Mesodermal cell (in vitro differentiated cells): ENCODE measurements around the gene JAKMIP3. TPM values are rescaled to one million over a fixed set of nuclear protein-coding genes. Genes with fewer than 3 reads are reported as not detected.

Experiments used
- H3K27ac ChIP-seq: 2 replicates; pipeline ENCODE4 v1.7.0; 2013; ENCODE audit warnings: mild to moderate bottlenecking, low read depth, low read length, moderate library complexity; ENCODE audit not compliant: severe bottlenecking
- H3K36me3 ChIP-seq: 2 replicates; pipeline ENCODE4 v1.7.1; 2013; ENCODE audit warnings: mild to moderate bottlenecking, low read length, moderate library complexity; ENCODE audit not compliant: control insufficient read depth, insufficient read depth
- H3K4me1 ChIP-seq: one replicate; pipeline ENCODE4 v1.7.1; 2013; ENCODE audit warnings: mild to moderate bottlenecking, low read length; ENCODE audit not compliant: insufficient read depth, control insufficient read depth, poor library complexity, severe bottlenecking
- H3K4me3 ChIP-seq: 2 replicates; pipeline ENCODE4 v1.7.0; 2013; ENCODE audit warnings: low read length, control low read depth, mild to moderate bottlenecking; ENCODE audit not compliant: insufficient read depth, poor library complexity, severe bottlenecking; ENCODE audit errors: extremely low read depth
- H3K9me3 ChIP-seq: 2 replicates; pipeline ENCODE4 v1.7.1; 2013; ENCODE audit warnings: mild to moderate bottlenecking, low read length, moderate library complexity; ENCODE audit not compliant: control insufficient read depth
- WGBS, 2 experiments: methylation state at CpG; one replicate each; pipeline ENCODE4 v1.1.5; 2013; ENCODE audit warnings: missing lambda C conversion rate in 2 of 2; ENCODE audit not compliant: insufficient coverage in 2 of 2; 5-methylcytosine and 5-hydroxymethylcytosine counted together
- polyA plus RNA-seq, 2 experiments: library from polyadenylated mRNA; stranded (reverse); fragments of 50-300 nt; gene quantifications; one replicate each; pipeline ENCODE4 v1.2.3, GENCODE V29; 2013

The JAKMIP3 gene
- 0.11 TPM for polyA plus RNA-seq (2013, experiment 1 of 2)
- 0.15 TPM for polyA plus RNA-seq (2013, experiment 2 of 2)

- Histone ChIP-seq H3K4me1 (peaks cover 10% of the 10 kb centered on the region), H3K4me3 (no peak within 1 kb of the TSS), H3K36me3 (no peaks in the 10 kb centered on the region), H3K27ac (peak within 1 kb of the TSS; percentile 51), H3K9me3 (no peaks in the 10 kb centered on the region)
- 27 to 28% methylated on average over 25 to 30 of the region's 35 CpGs for WGBS, 2 experiments
These were observed at the start of gene JAKMIP3 for GRCh38 chr10:132065491-132066105. Gene JAKMIP3, plus strand, starts transcription at chr10:132065946. Its CDS starts 38,863 bp downstream, at chr10:132104809.

- 80 to 89% methylated on average over 1 to 2 of the region's 6 CpGs for WGBS, 2 experiments
- Histone ChIP-seq H3K4me1 (no peaks in the 10 kb centered on the region), H3K36me3 (no peaks in the 10 kb centered on the region), H3K27ac (no peak overlapping the region), H3K4me3 (no peak overlapping the region), H3K9me3 (no peaks in the 10 kb centered on the region)
These were observed 49.2 kb upstream of the JAKMIP3 start for GRCh38 chr10:132016514-132016913.

GRCh38 chr10:132018446-132018845 lies 47.3 kb upstream of the JAKMIP3 start:
- H3K4me1 ChIP-seq = no peaks in the 10 kb centered on the region
- no peak overlapping the region for H3K4me3 ChIP-seq
- H3K27ac ChIP-seq = no peak overlapping the region
- H3K9me3 ChIP-seq = no peaks in the 10 kb centered on the region
- 78 to 100% methylated on average over 2 to 4 of the region's 5 CpGs for WGBS, 2 experiments
- H3K36me3 ChIP-seq = no peaks in the 10 kb centered on the region

GRCh38 chr10:132019366-132019765 lies 46.4 kb upstream of the JAKMIP3 start:
- no peaks in the 10 kb centered on the region for H3K36me3 ChIP-seq
- 91 to 92% methylated on average over 4 to 7 of the region's 7 CpGs for WGBS, 2 experiments
- H3K27ac ChIP-seq = no peak overlapping the region
- no peaks in the 10 kb centered on the region for H3K4me1 ChIP-seq
- no peak overlapping the region for H3K4me3 ChIP-seq
- no peaks in the 10 kb centered on the region for H3K9me3 ChIP-seq

GRCh38 chr10:132020456-132020855 lies 45.3 kb upstream of the JAKMIP3 start:
- H3K9me3 ChIP-seq = no peaks in the 10 kb centered on the region
- no peaks in the 10 kb centered on the region for H3K4me1 ChIP-seq
- H3K4me3 ChIP-seq = no peak overlapping the region
- H3K27ac ChIP-seq = no peak overlapping the region
- no peaks in the 10 kb centered on the region for H3K36me3 ChIP-seq
- WGBS, 2 experiments = 68 to 82% methylated on average over 13 of the region's 13 CpGs

GRCh38 chr10:132021046-132021445 lies 44.7 kb upstream of the JAKMIP3 start:
- no peaks in the 10 kb centered on the region for H3K9me3 ChIP-seq
- WGBS, 2 experiments = 91 to 92% methylated on average over 24 of the region's 24 CpGs
- no peak overlapping the region for H3K4me3 ChIP-seq
- H3K36me3 ChIP-seq = no peaks in the 10 kb centered on the region
- no peaks in the 10 kb centered on the region for H3K4me1 ChIP-seq
- H3K27ac ChIP-seq = no peak overlapping the region

- Histone ChIP-seq H3K27ac (no peak overlapping the region), H3K36me3 (no peaks in the 10 kb centered on the region), H3K9me3 (no peaks in the 10 kb centered on the region), H3K4me1 (no peaks in the 10 kb centered on the region), H3K4me3 (no peak overlapping the region)
- 83% methylated on average over 15 of the region's 16 CpGs for WGBS, 2 experiments
These were observed 44.1 kb upstream of the JAKMIP3 start for GRCh38 chr10:132021504-132022143.

GRCh38 chr10:132022241-132022640 lies 43.5 kb upstream of the JAKMIP3 start:
- no peak overlapping the region for H3K27ac ChIP-seq
- no peaks in the 10 kb centered on the region for H3K4me1 ChIP-seq
- no peak overlapping the region for H3K4me3 ChIP-seq
- no peaks in the 10 kb centered on the region for H3K9me3 ChIP-seq
- 93 to 94% methylated on average over 17 to 18 of the region's 18 CpGs for WGBS, 2 experiments
- H3K36me3 ChIP-seq = no peaks in the 10 kb centered on the region

- H3K9me3 ChIP-seq = no peaks in the 10 kb centered on the region
- H3K36me3 ChIP-seq = no peaks in the 10 kb centered on the region
- 36 to 38% methylated on average over 31 to 34 of the region's 36 CpGs for WGBS, 2 experiments
- H3K27ac ChIP-seq = no peak overlapping the region
- no peaks in the 10 kb centered on the region for H3K4me1 ChIP-seq
- no peak overlapping the region for H3K4me3 ChIP-seq
These were observed 42.5 kb upstream of the JAKMIP3 start for GRCh38 chr10:132023092-132023811.

GRCh38 chr10:132027423-132027983 lies 38.2 kb upstream of the JAKMIP3 start:
- H3K36me3 ChIP-seq = no peaks in the 10 kb centered on the region
- no peak overlapping the region for H3K4me3 ChIP-seq
- H3K27ac ChIP-seq = no peak overlapping the region
- no peaks in the 10 kb centered on the region for H3K4me1 ChIP-seq
- WGBS, 2 experiments = 84 to 95% methylated on average over 3 of the region's 3 CpGs
- H3K9me3 ChIP-seq = no peaks in the 10 kb centered on the region
